GM12878 (cell line): ENCODE data around the gene SF3A1. TPM values are rescaled to one million over a fixed set of nuclear protein-coding genes. Genes with fewer than 3 reads are reported as not detected.
A peak's percentile ranks its signal among the peaks of the same experiment; 100 is the strongest.

ENCODE experiments used
- ATAC-seq: fragments of 200-7000 bp; cut with Tn5 transposase; 3 replicates; pipeline ENCODE4 v1.9.1; 2020; ENCODE audit warnings: mild to moderate bottlenecking, moderate library complexity
- BruUV-seq: library from RNA; stranded (reverse); fragments of 400-500 nt; replicated peaks from 2 replicates; lab custom pipeline; 2021; lab: Mats Ljungman, UMichigan
- CTCF ChIA-PET: fragments of 300-600 bp; sonication (Branson Sonifier 250); formaldehyde crosslinking; extraction: SDS; loops from one replicate; lab custom pipeline; 2021; ENCODE audit warnings: inconsistent platforms; lab: Yijun Ruan, JAX
- POLR2A ChIA-PET: fragments of 350-600 bp; formaldehyde crosslinking; extraction: SDS; loops from one replicate; lab custom pipeline; 2021; ENCODE audit warnings: inconsistent platforms; lab: Charles Lee
- RAD21 ChIA-PET: fragments of 300-600 bp; sonication (Branson Sonifier 250); formaldehyde crosslinking; loops from one replicate; lab custom pipeline; 2023; ENCODE audit warnings: antibody characterized with exemption; ENCODE audit not compliant: unreplicated experiment; lab: Charles Lee
- SMC1A ChIA-PET: fragments of 300-600 bp; sonication (Branson Sonifier 250); formaldehyde crosslinking; loops from one replicate; lab custom pipeline; 2023; ENCODE audit not compliant: unreplicated experiment, uncharacterized antibody; lab: Charles Lee
- DNase-seq: peaks from one replicate; pipeline ENCODE4 v3.0.0-alpha.2; 2011; ENCODE audit warnings: low read depth, low spot score
- FAIRE-seq: peaks from 3 replicates; lab custom pipeline; 2011; peaks lifted over from hg19 to GRCh38; lab: Jason Lieb, UNC
- H2AFZ ChIP-seq: 2 replicates; pipeline ENCODE4 v1.6.0; 2011; ENCODE audit warnings: low read depth, low read length, control low read depth; ENCODE audit not compliant: control insufficient read depth
- H3K27ac ChIP-seq: 2 replicates; pipeline ENCODE4 v1.5.1; 2011; ENCODE audit warnings: control low read depth; ENCODE audit not compliant: control insufficient read depth, insufficient read depth
- H3K27me3 ChIP-seq, 2 experiments: replicated peaks in 1 of 2; 2 replicates each; pipeline versions ENCODE4 v1.6.0 to v1.6.1; 2011; ENCODE audit warnings: low read length in 1 of 2; ENCODE audit not compliant: control insufficient read depth in 2 of 2, insufficient read depth in 2 of 2
- H3K36me3 ChIP-seq, 2 experiments: 2 replicates each; pipeline ENCODE4 v1.5.1; 2011; ENCODE audit warnings: low read length in 1 of 2; ENCODE audit not compliant: control insufficient read depth in 2 of 2, insufficient read depth in 2 of 2
- H3K4me1 ChIP-seq: 2 replicates; pipeline ENCODE4 v1.6.1; 2011; ENCODE audit warnings: mild to moderate bottlenecking, low read length, moderate library complexity, mixed read lengths; ENCODE audit not compliant: control insufficient read depth, insufficient read depth
- H3K4me2 ChIP-seq: 2 replicates; pipeline ENCODE4 v1.6.0; 2011; ENCODE audit warnings: control low read depth; ENCODE audit not compliant: control insufficient read depth, insufficient read depth
- H3K4me3 ChIP-seq: fragments of 200-600 bp; sonication (generic); 2 replicates; pipeline ENCODE4 v1.5.1; 2016
- H3K79me2 ChIP-seq: 2 replicates; pipeline ENCODE4 v1.6.0; 2011; ENCODE audit warnings: low read length; ENCODE audit not compliant: control insufficient read depth, insufficient read depth
- H3K9ac ChIP-seq: 2 replicates; pipeline ENCODE4 v1.8.0; 2011; ENCODE audit warnings: low read length, control low read depth, mixed read lengths; ENCODE audit not compliant: control insufficient read depth, insufficient read depth
- H3K9me3 ChIP-seq: replicated peaks from 3 replicates; pipeline ENCODE4 v1.5.1; 2011; ENCODE audit warnings: mild to moderate bottlenecking, low read length; ENCODE audit not compliant: control insufficient read depth, insufficient read depth
- H4K20me1 ChIP-seq: 2 replicates; pipeline ENCODE4 v1.6.0; 2011; ENCODE audit not compliant: control insufficient read depth, insufficient read depth
- BHLHE40 ChIP-seq, 2 experiments: fragments of 450-650 bp in 1 of 2; IDR thresholded peaks; 2 replicates each; pipeline ENCODE4 v1.6.1; 2011 to 2017; ENCODE audit warnings: low read depth in 2 of 2, borderline replicate concordance in 1 of 2, improper control_type of control experiment in 1 of 2, low read length in 1 of 2, mild to moderate bottlenecking in 1 of 2
- CBX5 ChIP-seq: sonication (generic); IDR thresholded peaks from 2 replicates; pipeline ENCODE4 v1.6.1; 2016; ENCODE audit warnings: low read depth, moderate library complexity, mild to moderate bottlenecking, inconsistent platforms
- JUNB ChIP-seq: IDR thresholded peaks from 2 replicates; pipeline ENCODE4 v1.6.1; 2016; ENCODE audit warnings: antibody characterized with exemption, mild to moderate bottlenecking
- MEF2B ChIP-seq: fragments of 450-650 bp; IDR thresholded peaks from 2 replicates; pipeline ENCODE4 v1.6.1; 2018; ENCODE audit warnings: mild to moderate bottlenecking, moderate library complexity; ENCODE audit not compliant: partially characterized antibody, poor library complexity, severe bottlenecking
- MYC ChIP-seq: IDR thresholded peaks from 2 replicates; pipeline ENCODE4 v1.6.1; 2011; ENCODE audit warnings: mild to moderate bottlenecking, low read length, moderate library complexity, inconsistent platforms; ENCODE audit not compliant: insufficient read depth, insufficient replicate concordance, insufficient read length, severe bottlenecking
- NFYB ChIP-seq: IDR thresholded peaks from 2 replicates; pipeline ENCODE4 v1.6.1; 2011; ENCODE audit warnings: low read depth, mild to moderate bottlenecking, low read length, improper control_type of control experiment, moderate library complexity; ENCODE audit not compliant: insufficient read depth
- NR2C1 ChIP-seq: fragments of 450-650 bp; IDR thresholded peaks from 2 replicates; pipeline ENCODE4 v1.6.1; 2017; ENCODE audit warnings: antibody characterized with exemption, mild to moderate bottlenecking, moderate library complexity
- NRF1 ChIP-seq: conservative IDR thresholded peaks from 2 replicates; pipeline ENCODE4 v1.6.1; 2011; ENCODE audit warnings: mild to moderate bottlenecking, low read depth, low read length, improper control_type of control experiment
- SPI1 ChIP-seq: IDR thresholded peaks from 2 replicates; pipeline ENCODE4 v1.6.1; 2011; ENCODE audit warnings: low read depth, mild to moderate bottlenecking, low read length, moderate library complexity, borderline replicate concordance; ENCODE audit not compliant: insufficient read depth
- ZZZ3 ChIP-seq: IDR thresholded peaks from 2 replicates; pipeline ENCODE4 v1.6.1; 2011; ENCODE audit warnings: low read depth; ENCODE audit not compliant: control insufficient read depth, insufficient read length
- WGBS: methylation state at CpG from one replicate; pipeline ENCODE4 v1.1.6; 2016; ENCODE audit warnings: low lambda C conversion rate; ENCODE audit not compliant: insufficient replicate concordance, insufficient coverage; ENCODE audit errors: missing lambda C conversion rate; 5-methylcytosine and 5-hydroxymethylcytosine counted together
- in situ Hi-C: fragments of 300-500 bp; cut with MboI; formaldehyde crosslinking; loops from 9 replicates; pipeline ENCODE4 v1.14.3; 2018; ENCODE audit warnings: mixed read lengths
- intact Hi-C: fragments of 100-400 bp; cut with micrococcal nuclease; formaldehyde crosslinking; loops from one replicate; pipeline ENCODE4 v1.14.2; 2022; ENCODE audit not compliant: unreplicated experiment
- polyA plus RNA-seq, 11 experiments: library from polyadenylated mRNA; depleted of rRNA in 4 of 11; unstranded in 6 of 11; stranded (reverse) in 5 of 11; fragments of >200 nt; fragmentation: Nextera tagmentation in 4 of 11; fragmentation: Illumina TruSeq in 1 of 11; extraction: Ambion mirVana in 4 of 11; extraction: Trizol in 1 of 11; gene quantifications; 1 replicate in 1 of 11; 2 replicates in 10 of 11; pipeline versions ENCODE4 v1.2.1 to v1.2.3, GENCODE V29; 2011 to 2016; ENCODE audit warnings: inconsistent platforms in 2 of 11, missing spikeins in 2 of 11, low read depth in 1 of 11
- total RNA-seq, 4 experiments: library from RNA; depleted of rRNA in 3 of 4; stranded (reverse); fragments of >200 nt in 3 of 4; fragmentation: Illumina TruSeq in 1 of 4; extraction: Trizol in 1 of 4; gene quantifications; 2 replicates each; pipeline versions ENCODE4 v1.2.1 to v1.2.3, GENCODE V29; 2013 to 2021
- TF ChIP-seq, protein P1 (sequence below): IDR thresholded peaks from 2 replicates; pipeline ENCODE4 v1.6.1; 2012; ENCODE audit warnings: low read depth, low read length, improper control_type of control experiment
- TF ChIP-seq, protein P2 (sequence below): fragments of 150-350 bp; IDR thresholded peaks from 2 replicates; pipeline ENCODE4 v1.6.1; 2014; ENCODE audit warnings: mild to moderate bottlenecking, low read depth, low read length
- TF ChIP-seq, protein P3 (sequence below): fragments of 450-650 bp; formaldehyde crosslinking; IDR thresholded peaks from 2 replicates; pipeline ENCODE4 v1.4.0; 2022; ENCODE audit warnings: mild to moderate bottlenecking, moderate library complexity
- TF ChIP-seq, protein P4 (sequence below): IDR thresholded peaks from 2 replicates; pipeline ENCODE4 v1.6.1; 2012; ENCODE audit warnings: low read depth, low read length, improper control_type of control experiment

Gene SF3A1
- total and polyA plus RNA-seq, 10 of the 15 experiments (the other 5 are each of a cell fraction or from before 2014, with no cell fraction given) = 10.4 to 239 (median 46.0) TPM

GRCh38 chr22:30390974-30391691, 34.4 kb upstream of the SF3A1 start:
- CTCF ChIA-PET = interaction anchor here (0.6 to 14.9 kb wide), 22 partner anchors 9 to 364 kb away, joined by 3 to 436 read pairs (median 4); partner anchors contain the start of genes CASTOR1, MTFP1 and TCN2
- H3K9ac ChIP-seq = peak overlapping the region; percentile 44
- 31% methylated on average over 5 of the region's 5 CpGs for WGBS
- RAD21 ChIA-PET = interaction anchor here (0.7 to 13.8 kb wide), 11 partner anchors 32 to 283 kb away, joined by 3 to 277 read pairs (median 3); partner anchors contain the start of genes CASTOR1, MTFP1, SLC35E4 and TCN2
- intact Hi-C loops (loop anchor here (1.0 kb wide), 3 partner anchors 33 to 104 kb away; no protein-coding TSS in a partner anchor), in situ Hi-C loops (loop anchor here (5.0 kb wide), 2 partner anchors 91 to 284 kb away; no protein-coding TSS in a partner anchor)
- H3K4me2 ChIP-seq = peak overlapping the region; percentile 13; the same call in 1 of the 2 replicates
- no peak overlapping the region for H3K4me3 ChIP-seq
- FAIRE-seq (peak; percentile 76), ATAC-seq (peak; percentile 70), DNase-seq (peak; percentile 51)
- no TSS peak for BruUV-seq
- H2AFZ ChIP-seq = peak overlapping the region; percentile 80
- no peak overlapping the region for H3K27ac ChIP-seq
- SMC1A ChIA-PET = interaction anchor here (0.8 to 14.7 kb wide), 14 partner anchors 11 to 364 kb away, joined by 3 to 201 read pairs (median 4); partner anchors contain the start of genes CASTOR1 and MTFP1
- POLR2A ChIA-PET = interaction anchor here (1.3 to 5.1 kb wide), 3 partner anchors 33 to 103 kb away, joined by 3 to 60 read pairs (median 24); partner anchors contain the start of genes CASTOR1 and MTFP1
- H3K9me3 ChIP-seq = peaks cover 2% of the 10 kb centered on the region; the same call in 2 of the 3 replicates
- no peaks in the 10 kb centered on the region for H3K27me3 ChIP-seq
- no peaks in the 10 kb centered on the region for H4K20me1 ChIP-seq
- H3K4me1 ChIP-seq = peaks cover 30% of the 10 kb centered on the region
- no peaks in the 10 kb centered on the region for H3K36me3 ChIP-seq
- H3K79me2 ChIP-seq = no peaks in the 10 kb centered on the region
- no peak for TF ChIP-seq JUNB
- TF ChIP-seq BHLHE40 (IDR thresholded peaks at IDR 0.05; ENCODE audit: borderline replicate concordance in 1 of 2, low read depth in 2 of 2, low read length in 1 of 2) = peak in 1 of 2 experiments; percentile 20; a peak in 1 of 4 replicates
- TF ChIP-seq NFYB = no peak
- TF ChIP-seq SPI1 = peak; percentile 23; the same call in 1 of the 2 replicates
- TF ChIP-seq, protein P1, sequence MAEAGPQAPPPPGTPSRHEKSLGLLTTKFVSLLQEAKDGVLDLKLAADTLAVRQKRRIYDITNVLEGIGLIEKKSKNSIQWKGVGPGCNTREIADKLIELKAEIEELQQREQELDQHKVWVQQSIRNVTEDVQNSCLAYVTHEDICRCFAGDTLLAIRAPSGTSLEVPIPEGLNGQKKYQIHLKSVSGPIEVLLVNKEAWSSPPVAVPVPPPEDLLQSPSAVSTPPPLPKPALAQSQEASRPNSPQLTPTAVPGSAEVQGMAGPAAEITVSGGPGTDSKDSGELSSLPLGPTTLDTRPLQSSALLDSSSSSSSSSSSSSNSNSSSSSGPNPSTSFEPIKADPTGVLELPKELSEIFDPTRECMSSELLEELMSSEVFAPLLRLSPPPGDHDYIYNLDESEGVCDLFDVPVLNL = no peak
- TF ChIP-seq, protein P2, sequence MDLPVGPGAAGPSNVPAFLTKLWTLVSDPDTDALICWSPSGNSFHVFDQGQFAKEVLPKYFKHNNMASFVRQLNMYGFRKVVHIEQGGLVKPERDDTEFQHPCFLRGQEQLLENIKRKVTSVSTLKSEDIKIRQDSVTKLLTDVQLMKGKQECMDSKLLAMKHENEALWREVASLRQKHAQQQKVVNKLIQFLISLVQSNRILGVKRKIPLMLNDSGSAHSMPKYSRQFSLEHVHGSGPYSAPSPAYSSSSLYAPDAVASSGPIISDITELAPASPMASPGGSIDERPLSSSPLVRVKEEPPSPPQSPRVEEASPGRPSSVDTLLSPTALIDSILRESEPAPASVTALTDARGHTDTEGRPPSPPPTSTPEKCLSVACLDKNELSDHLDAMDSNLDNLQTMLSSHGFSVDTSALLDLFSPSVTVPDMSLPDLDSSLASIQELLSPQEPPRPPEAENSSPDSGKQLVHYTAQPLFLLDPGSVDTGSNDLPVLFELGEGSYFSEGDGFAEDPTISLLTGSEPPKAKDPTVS = no peak
- TF ChIP-seq NR2C1 = no peak
- TF ChIP-seq NRF1 = no peak
- TF ChIP-seq, protein P3, sequence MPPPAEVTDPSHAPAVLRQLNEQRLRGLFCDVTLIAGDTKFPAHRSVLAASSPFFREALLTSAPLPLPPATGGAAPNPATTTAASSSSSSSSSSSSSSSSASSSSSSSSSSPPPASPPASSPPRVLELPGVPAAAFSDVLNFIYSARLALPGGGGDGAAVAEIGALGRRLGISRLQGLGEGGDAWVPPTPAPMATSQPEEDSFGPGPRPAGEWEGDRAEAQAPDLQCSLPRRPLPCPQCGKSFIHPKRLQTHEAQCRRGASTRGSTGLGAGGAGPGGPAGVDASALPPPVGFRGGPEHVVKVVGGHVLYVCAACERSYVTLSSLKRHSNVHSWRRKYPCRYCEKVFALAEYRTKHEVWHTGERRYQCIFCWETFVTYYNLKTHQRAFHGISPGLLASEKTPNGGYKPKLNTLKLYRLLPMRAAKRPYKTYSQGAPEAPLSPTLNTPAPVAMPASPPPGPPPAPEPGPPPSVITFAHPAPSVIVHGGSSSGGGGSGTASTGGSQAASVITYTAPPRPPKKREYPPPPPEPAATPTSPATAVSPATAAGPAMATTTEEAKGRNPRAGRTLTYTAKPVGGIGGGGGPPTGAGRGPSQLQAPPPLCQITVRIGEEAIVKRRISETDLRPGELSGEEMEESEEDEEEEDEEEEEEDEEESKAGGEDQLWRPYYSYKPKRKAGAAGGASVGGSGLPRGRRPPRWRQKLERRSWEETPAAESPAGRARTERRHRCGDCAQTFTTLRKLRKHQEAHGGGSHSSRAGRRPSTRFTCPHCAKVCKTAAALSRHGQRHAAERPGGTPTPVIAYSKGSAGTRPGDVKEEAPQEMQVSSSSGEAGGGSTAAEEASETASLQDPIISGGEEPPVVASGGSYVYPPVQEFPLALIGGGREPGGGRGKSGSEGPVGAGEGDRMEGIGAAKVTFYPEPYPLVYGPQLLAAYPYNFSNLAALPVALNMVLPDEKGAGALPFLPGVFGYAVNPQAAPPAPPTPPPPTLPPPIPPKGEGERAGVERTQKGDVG (CRISPR knock-in tag) = no peak
- no peak for TF ChIP-seq ZZZ3
- TF ChIP-seq, protein P4, sequence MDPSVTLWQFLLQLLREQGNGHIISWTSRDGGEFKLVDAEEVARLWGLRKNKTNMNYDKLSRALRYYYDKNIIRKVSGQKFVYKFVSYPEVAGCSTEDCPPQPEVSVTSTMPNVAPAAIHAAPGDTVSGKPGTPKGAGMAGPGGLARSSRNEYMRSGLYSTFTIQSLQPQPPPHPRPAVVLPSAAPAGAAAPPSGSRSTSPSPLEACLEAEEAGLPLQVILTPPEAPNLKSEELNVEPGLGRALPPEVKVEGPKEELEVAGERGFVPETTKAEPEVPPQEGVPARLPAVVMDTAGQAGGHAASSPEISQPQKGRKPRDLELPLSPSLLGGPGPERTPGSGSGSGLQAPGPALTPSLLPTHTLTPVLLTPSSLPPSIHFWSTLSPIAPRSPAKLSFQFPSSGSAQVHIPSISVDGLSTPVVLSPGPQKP = no peak
- peak; percentile 100 for TF ChIP-seq MEF2B
- no peak for TF ChIP-seq CBX5
- TF ChIP-seq MYC = no peak
